HepG2 (cell line): Measurements from ENCODE around the gene INKA2. TPM values are rescaled to one million over a fixed set of nuclear protein-coding genes. Genes with fewer than 3 reads are reported as not detected.
A peak's percentile ranks its signal among the peaks of the same experiment; 100 is the strongest.

Experiments used
- BRD4 ChIP-seq: sonication (generic); formaldehyde crosslinking; IDR thresholded peaks from 2 replicates; pipeline ENCODE4 v1.4.0; 2020; ENCODE audit warnings: missing genetic modification reagents
- CREM ChIP-seq, 2 experiments: sonication (generic) in 1 of 2; formaldehyde crosslinking in 1 of 2; IDR thresholded peaks; 2 replicates each; pipeline versions ENCODE4 v1.4.0 to v1.6.1; 2016 to 2020; ENCODE audit warnings: antibody characterized with exemption in 1 of 2, mild to moderate bottlenecking in 1 of 2, missing genetic modification reagents in 1 of 2
- FLYWCH1 ChIP-seq: sonication (generic); formaldehyde crosslinking; IDR thresholded peaks from 2 replicates; pipeline ENCODE4 v1.8.1; 2023; ENCODE audit warnings: mild to moderate bottlenecking, missing genetic modification reagents
- FOXO1 ChIP-seq: sonication (generic); formaldehyde crosslinking; IDR thresholded peaks from 2 replicates; pipeline ENCODE4 v1.4.0; 2020; ENCODE audit warnings: missing genetic modification reagents
- HCFC1 ChIP-seq: fragments of 150-350 bp; IDR thresholded peaks from 2 replicates; pipeline ENCODE4 v1.6.1; 2014; ENCODE audit warnings: low read depth, low read length
- KDM1A ChIP-seq: IDR thresholded peaks from 2 replicates; pipeline ENCODE4 v1.6.1; 2016; ENCODE audit warnings: missing compliant biosample characterization
- MNT ChIP-seq: fragments of 450-650 bp; IDR thresholded peaks from 2 replicates; pipeline ENCODE4 v1.6.1; 2016
- ZNF18 ChIP-seq: sonication (generic); formaldehyde crosslinking; IDR thresholded peaks from 2 replicates; pipeline ENCODE4 v1.8.0; 2022; ENCODE audit warnings: mild to moderate bottlenecking, missing genetic modification reagents; ENCODE audit not compliant: insufficient replicate concordance
- ZNF660 ChIP-seq: sonication (generic); formaldehyde crosslinking; IDR thresholded peaks from 2 replicates; pipeline ENCODE4 v1.5.1; 2020; ENCODE audit warnings: mild to moderate bottlenecking, low read depth, missing genetic modification reagents, borderline replicate concordance
- polyA plus RNA-seq, 8 experiments: library from polyadenylated mRNA; depleted of rRNA in 3 of 8; stranded (reverse) in 7 of 8; unstranded in 1 of 8; fragments of >200 nt; fragmentation: Illumina TruSeq in 4 of 8; extraction: Trizol in 4 of 8; gene quantifications; 2 replicates each; pipeline versions ENCODE4 v1.2.1 to v1.2.3, GENCODE V29; 2011 to 2016; ENCODE audit warnings: low read depth in 4 of 8, missing spikeins in 1 of 8, mixed read lengths in 1 of 8; ENCODE audit not compliant: insufficient read depth in 1 of 8
- total RNA-seq, 5 experiments: library from RNA; depleted of rRNA; stranded (reverse); fragments of >200 nt; fragmentation: Illumina TruSeq; extraction: Trizol; gene quantifications; 2 replicates each; pipeline ENCODE4 v1.2.3, GENCODE V29; 2016; ENCODE audit warnings: low read depth in 1 of 5
- TF ChIP-seq, protein P1 (sequence below): sonication (generic); formaldehyde crosslinking; IDR thresholded peaks from 2 replicates; pipeline ENCODE4 v1.5.0; 2020; ENCODE audit warnings: mild to moderate bottlenecking, missing genetic modification reagents, borderline replicate concordance
- TF ChIP-seq, protein P2 (sequence below): sonication (generic); formaldehyde crosslinking; IDR thresholded peaks from 2 replicates; pipeline ENCODE4 v1.4.0; 2020; ENCODE audit warnings: missing genetic modification reagents; ENCODE audit errors: not compliant biosample characterization

The INKA2 gene
- total and polyA plus RNA-seq, 2 of the 13 experiments (the other 11 are each of a cell fraction or from before 2014, with no cell fraction given) = 2.6 to 4.6 TPM

DNA sequence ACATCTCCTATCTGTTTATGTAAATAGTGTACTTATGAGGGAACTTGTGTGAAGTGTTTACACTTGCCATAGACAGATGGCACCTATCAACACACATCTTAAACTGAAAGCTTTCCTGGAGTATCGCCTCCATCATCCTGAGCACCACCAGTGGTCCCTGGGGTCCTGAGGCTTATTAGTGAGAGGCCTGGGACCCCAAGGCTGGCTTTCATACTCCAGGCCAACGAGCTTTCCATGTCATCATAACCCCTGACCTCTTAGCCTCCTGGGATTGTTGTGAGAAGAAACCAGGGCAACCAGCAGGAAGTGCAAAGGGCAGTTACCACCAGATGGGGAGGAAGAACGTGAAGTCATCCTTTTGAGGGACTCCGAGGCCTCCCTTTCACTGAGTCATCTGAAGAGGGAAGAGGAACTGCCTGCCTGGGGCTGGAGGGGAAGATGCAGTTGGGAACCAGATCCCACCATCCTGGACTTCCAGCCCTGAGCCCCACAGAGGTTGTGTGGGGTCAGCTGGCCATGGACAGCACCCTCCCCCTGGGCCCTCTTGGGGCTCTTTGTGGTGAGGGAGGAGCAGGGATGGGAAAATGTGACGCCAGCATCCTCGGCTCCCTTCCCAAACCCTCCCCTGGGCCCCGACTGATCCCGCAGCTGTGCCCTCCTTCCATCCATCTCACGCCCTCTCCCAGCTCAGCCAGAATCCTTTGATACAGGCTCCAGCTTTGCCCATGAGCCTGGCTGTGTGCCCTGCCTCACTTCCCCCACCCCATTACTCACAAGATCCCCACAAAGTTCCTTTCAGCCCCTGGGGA is 5.8 kb downstream of the INKA2 start (continued):
- TF ChIP-seq ZNF18 (no peak), BRD4 (CRISPR knock-in tag) (no peak), MNT (no peak), HCFC1 (no peak), CREM (IDR thresholded peaks at IDR 0.05) (no peak; the same call in 1 of the 2 replicates), CREM (CRISPR knock-in tag; IDR thresholded peaks at IDR 0.05) (no peak), FOXO1 (CRISPR knock-in tag) (peak; percentile 46; the same call in 1 of the 2 replicates), ZNF660 (CRISPR knock-in tag) (no peak), KDM1A (CRISPR knock-in tag) (no peak), FLYWCH1 (CRISPR knock-in tag) (no peak)
- TF ChIP-seq, protein P1, sequence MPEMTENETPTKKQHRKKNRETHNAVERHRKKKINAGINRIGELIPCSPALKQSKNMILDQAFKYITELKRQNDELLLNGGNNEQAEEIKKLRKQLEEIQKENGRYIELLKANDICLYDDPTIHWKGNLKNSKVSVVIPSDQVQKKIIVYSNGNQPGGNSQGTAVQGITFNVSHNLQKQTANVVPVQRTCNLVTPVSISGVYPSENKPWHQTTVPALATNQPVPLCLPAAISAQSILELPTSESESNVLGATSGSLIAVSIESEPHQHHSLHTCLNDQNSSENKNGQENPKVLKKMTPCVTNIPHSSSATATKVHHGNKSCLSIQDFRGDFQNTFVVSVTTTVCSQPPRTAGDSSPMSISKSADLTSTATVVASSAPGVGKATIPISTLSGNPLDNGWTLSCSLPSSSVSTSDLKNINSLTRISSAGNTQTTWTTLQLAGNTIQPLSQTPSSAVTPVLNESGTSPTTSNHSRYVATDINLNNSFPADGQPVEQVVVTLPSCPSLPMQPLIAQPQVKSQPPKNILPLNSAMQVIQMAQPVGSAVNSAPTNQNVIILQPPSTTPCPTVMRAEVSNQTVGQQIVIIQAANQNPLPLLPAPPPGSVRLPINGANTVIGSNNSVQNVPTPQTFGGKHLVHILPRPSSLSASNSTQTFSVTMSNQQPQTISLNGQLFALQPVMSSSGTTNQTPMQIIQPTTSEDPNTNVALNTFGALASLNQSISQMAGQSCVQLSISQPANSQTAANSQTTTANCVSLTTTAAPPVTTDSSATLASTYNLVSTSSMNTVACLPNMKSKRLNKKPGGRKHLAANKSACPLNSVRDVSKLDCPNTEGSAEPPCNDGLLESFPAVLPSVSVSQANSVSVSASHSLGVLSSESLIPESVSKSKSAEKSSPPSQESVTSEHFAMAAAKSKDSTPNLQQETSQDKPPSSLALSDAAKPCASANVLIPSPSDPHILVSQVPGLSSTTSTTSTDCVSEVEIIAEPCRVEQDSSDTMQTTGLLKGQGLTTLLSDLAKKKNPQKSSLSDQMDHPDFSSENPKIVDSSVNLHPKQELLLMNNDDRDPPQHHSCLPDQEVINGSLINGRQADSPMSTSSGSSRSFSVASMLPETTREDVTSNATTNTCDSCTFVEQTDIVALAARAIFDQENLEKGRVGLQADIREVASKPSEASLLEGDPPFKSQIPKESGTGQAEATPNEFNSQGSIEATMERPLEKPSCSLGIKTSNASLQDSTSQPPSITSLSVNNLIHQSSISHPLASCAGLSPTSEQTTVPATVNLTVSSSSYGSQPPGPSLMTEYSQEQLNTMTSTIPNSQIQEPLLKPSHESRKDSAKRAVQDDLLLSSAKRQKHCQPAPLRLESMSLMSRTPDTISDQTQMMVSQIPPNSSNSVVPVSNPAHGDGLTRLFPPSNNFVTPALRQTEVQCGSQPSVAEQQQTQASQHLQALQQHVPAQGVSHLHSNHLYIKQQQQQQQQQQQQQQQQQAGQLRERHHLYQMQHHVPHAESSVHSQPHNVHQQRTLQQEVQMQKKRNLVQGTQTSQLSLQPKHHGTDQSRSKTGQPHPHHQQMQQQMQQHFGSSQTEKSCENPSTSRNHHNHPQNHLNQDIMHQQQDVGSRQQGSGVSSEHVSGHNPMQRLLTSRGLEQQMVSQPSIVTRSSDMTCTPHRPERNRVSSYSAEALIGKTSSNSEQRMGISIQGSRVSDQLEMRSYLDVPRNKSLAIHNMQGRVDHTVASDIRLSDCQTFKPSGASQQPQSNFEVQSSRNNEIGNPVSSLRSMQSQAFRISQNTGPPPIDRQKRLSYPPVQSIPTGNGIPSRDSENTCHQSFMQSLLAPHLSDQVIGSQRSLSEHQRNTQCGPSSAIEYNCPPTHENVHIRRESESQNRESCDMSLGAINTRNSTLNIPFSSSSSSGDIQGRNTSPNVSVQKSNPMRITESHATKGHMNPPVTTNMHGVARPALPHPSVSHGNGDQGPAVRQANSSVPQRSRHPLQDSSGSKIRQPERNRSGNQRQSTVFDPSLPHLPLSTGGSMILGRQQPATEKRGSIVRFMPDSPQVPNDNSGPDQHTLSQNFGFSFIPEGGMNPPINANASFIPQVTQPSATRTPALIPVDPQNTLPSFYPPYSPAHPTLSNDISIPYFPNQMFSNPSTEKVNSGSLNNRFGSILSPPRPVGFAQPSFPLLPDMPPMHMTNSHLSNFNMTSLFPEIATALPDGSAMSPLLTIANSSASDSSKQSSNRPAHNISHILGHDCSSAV = no peak
- TF ChIP-seq, protein P2, sequence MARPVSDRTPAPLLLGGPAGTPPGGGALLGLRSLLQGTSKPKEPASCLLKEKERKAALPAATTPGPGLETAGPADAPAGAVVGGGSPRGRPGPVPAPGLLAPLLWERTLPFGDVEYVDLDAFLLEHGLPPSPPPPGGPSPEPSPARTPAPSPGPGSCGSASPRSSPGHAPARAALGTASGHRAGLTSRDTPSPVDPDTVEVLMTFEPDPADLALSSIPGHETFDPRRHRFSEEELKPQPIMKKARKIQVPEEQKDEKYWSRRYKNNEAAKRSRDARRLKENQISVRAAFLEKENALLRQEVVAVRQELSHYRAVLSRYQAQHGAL = no peak
